Umbilical cord (tissue), 2 donors: ENCODE data around the gene KLHL36. TPM values are rescaled to one million over a fixed set of nuclear protein-coding genes. Genes with fewer than 3 reads are reported as not detected.

Source experiments
- DNase-seq: peaks from one replicate; pipeline ENCODE4 v3.0.0-alpha.2; 2015; ENCODE audit warnings: low spot score
- total RNA-seq: library from RNA; depleted of rRNA; stranded (reverse); fragments of >200 nt; gene quantifications from one replicate; pipeline ENCODE4 v1.2.3, GENCODE V29; 2014; ENCODE audit warnings: low replicate concordance; ENCODE audit not compliant: insufficient read depth

KLHL36 gene
- total RNA-seq, result 60.2 TPM

DNA sequence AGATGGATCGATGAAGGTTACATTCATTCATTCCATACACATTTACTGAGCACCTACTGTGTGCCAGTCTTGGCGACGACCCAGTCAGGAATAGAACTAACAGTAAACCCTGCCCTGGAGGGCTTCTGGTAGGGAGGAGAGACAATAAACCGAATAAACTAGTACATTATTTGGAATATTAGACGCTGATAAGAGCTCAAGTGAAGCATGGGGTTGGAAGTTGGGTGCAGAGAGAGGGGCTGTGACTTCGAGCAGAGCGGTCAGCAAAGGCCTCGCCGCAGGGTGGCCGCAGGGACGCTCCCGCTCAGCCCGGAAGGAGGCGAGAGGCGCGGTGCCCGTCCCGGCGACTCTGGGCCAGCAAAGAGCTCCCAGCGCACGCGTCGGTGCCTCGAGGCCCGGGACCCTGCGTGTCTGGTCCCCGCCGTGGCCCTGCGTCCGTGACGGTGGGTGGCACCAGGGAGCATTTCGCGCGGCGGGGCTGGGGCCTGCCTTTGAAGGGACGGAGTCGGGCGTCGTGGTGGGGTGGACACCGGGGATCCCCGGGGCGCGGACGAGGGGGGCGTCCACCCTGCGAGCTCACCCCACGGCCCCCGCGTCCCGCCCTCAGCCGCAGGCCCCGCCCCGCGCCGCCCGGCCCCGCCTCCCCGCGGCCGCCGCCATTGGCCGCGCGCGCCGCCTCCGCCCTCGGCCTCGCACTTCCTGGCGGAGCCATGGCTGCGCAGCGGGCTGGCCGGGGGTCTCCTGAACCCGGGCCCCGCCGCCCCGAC lies at the start of gene KLHL36:
KLHL36 (plus strand) TSS at position 684 of the 767 bp plus-strand sequence. CDS start 2,357 bp downstream, outside the sequence.
- DNase-seq, result peak; percentile 48

DNA sequence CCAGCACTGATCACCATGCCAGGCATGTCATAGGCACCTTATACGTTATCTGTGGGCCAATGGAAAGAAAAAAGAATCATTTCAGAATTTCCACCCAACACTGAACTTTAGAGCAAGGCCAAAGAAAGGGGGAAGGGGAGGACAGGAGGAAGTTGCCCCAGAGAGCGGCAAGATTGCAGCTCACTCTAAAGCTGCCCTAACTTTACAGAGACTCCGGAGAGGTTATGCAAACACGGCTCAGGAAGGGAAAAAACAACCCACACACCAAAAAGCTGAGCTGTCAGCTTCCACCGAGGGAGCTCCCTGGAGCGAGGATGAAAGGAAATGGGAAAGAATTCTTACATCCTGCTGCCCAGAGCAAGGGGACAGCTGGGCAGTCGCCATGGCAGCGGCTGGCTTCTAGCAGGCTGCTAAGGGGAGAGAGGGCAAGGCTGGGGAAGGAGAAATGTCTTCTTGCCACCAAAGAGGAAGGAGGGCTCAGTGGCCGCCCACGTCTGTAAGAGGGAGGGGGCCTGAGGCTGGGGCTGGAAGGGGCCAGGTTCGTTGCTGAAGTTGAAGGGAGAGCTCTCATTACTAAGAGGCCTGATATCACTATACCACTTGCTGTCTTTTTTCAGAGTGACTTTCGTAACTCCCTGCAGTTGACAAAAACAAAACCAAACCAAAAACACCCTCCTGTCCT lies 48.6 kb upstream of the KLHL36 start:
- DNase-seq, result peak; percentile 84

DNA sequence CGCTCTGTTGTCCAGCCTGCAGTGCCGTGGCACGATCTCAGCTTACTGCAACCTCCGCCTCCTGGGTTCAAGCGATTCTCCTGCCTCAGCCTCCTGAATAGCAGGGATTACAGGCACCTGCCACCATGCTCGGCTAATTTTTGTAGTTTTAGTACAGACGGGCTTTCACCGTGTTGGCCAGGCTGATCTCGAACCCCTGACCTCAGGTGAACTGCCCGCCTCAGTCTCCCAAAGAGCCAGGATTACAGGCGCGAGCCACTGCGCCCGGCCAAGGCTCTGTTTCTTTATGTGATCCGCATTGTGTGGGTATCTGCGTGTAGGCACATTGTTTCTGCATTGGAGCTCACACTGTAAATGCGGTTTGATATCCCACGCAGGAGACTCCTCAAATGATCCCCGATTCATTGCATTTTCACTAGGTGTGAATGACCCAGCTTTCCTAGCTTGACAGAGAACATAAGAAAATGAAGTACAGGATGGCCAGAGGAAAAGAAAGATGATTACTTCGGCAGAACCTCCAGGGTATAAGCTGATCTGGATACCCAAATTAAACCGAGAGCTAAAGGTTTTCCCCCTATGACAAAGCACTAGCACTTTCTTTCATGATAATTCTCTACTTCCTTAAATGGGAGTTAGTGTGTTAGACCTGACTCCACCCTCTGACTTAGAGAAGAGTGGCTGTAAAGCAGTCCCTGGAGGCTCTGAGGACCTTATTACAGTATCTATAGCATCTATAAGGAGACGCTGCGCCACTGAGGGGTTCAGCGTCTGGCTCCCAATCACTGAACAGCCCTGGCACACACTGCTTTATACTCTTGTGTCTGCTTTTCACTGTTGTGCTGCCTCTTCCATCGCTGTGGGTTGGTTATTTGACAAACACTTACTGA lies 47.7 kb upstream of the KLHL36 start:
- DNase-seq, result peak; percentile 63

DNA sequence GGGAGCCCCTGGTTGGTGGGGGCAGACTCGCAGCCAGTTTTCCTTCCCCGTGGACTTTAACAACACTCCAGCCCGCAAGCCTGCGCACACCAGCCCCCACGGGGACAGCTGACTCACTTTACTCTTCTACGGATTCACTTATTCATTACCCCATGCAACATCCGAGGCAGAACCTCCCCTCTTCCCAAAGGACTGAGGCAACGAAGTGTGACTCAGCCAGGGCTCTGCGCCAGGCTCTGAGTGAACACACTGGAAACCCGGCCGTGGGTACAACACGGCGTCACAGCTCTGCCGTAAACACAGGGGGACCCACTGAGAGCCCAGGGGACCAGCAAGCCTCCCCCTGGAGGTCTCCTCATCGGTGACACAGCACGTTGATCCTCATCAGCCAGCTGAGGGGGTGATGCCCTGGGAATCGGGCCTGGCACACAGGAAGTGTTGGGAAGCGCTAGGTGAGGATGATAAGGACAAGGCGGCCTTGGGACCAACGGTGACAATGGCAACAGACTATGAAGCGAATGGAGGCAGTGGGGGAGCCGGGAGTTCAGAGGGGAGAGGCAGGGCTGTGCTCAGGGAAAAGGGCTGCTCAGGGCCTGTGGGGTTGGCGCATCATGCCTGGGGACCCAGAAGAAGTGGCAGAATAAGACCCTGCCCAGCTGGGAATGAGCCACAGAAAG lies 45.0 kb upstream of the KLHL36 start:
- DNase-seq, result peak; percentile 57

DNA sequence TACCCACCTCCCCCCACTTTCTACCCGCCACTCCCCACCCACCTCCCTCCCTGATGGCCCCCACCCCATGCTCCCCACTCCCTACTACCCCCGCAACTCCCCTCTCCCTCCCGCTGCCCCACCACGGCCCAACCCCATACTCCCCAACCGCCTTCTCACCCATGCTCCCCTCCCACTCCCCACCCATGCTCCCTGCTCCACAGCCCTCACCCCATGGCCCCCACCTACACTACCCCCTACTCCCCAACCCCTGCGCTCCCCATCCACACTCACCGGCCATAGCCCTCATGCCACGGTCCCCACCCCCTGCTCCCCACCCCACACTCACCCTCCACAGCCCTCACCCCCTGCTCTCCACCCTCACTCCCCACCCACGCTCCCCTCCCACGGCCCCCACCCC lies 44.4 kb upstream of the KLHL36 start:
- no peak for DNase-seq

DNA sequence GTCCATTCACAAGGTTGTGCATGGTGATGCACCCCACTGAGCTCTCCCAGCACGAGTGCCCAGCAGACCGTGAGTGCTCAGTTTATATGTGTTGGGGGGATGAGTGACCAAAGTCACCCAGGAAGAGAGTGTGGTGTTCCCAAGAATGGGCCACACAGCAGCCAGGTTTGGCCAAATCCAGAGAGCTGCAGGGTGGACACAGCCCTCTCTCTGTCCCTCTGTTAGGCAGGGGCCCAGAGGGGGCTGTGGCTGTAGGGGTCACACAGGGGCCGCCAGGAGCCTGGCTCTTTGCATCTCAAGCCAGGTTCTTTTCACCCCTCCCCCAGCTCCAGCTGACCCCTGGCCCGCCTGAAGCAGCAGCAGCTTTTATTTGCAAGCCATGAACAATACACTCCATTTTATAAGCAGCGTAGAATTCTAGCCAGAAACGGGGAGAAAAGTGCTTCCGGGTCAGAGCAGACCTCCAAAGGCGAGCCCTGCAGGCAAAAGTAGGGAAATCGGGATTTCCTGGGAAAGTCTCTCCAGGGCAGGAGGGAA lies 43.8 kb upstream of the KLHL36 start:
- no peak for DNase-seq

DNA sequence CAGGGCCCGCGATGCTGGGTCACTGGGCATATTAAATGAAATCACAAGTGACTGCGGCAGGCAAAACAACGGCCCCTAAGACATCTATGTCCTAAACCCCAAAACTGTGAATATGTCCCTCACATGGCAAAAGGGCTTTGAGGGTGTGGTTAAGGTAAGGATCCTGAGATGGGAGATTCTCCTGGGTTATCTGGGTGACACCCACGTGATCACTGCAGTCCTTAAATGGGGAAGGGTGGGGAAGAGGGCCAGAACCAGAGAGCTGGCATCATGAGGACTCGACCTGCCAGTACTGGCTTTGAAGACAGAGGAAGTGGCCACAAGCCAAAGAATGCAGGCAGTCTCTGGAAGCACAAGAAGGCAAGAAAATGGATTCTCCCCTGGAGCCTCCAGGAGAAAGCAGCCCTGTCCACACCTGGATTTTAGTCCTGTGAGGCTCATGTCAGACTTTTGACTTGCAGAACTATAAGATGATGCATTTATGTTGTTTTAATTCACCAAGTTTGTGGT lies 42.9 kb upstream of the KLHL36 start:
- no peak for DNase-seq

DNA sequence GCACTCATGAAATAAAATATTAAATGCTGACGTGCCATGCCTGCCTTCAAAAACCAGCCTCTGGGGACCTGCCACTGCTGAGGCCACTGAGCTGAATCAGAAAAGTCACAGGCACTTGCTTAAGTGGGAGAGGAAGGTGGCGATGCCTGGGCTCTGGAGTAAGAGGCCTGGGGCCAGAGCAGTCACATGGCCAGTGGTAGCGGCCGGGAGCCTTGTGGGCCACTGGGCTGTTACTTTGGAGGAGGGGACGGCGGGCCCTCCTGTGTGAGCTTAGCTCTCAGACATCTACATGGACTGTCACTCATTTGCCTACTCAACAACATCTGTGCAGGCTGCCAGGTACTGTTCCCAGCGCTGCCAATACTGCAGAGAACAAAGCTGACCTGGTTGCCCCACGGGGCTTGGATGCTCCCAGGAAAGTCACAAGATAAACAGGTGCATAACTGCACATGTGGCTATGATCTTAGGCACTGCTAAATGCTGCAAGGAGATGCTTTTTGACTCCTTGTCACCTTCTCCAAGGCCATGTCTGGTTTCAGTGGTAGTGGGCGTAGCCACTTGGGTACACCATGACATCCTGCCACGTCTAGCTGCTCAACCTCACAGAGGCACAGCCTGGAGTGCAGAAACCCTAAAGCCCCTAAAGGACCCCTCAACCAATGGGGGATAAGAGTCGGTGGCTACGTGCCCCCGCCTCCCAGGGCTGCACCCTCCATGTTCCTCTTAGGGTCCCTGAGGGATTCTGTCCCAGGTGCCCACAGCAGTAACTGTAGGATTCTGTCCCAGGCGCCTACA lies 42.0 kb upstream of the KLHL36 start:
- no peak for DNase-seq

DNA sequence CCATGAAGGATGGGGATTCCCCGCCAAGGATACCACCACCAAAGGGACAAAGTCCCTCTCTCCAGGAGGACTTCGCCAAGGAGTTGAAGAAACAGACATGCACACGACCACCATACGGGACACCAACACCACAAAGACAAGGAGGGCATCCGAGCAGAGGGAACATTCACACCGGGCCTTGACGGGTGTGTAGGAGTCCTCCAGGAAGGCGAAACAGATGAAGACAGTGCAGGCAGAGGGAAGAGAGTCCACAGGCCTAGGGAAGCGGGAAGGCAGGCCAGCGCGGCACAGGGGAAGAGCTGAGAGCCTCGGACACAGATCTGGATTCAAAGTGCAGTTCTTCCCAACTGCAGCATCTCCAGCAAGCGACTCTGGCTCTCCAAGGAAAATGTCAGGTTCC lies 41.2 kb upstream of the KLHL36 start:
- DNase-seq, result no peak

DNA sequence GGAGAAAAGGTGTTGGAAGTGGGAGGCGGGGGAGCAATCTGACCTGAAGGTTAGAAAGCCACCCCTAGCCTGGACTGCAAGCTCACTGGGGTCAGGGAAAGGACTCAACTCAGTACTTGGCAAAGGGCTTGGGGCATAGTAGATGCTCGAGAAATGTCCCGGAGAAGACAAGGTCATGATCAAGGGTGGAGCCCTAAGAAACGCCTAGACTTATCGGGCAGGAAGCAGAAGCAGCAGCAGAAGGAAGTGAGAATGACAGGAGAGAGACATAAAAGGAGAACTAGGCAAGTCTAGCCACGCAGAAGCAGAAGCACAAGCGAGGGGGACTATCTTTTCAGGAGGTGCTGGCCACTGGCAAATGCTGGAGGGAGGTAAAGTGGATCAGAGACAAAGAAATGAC lies 40.6 kb upstream of the KLHL36 start:
- no peak for DNase-seq

DNA sequence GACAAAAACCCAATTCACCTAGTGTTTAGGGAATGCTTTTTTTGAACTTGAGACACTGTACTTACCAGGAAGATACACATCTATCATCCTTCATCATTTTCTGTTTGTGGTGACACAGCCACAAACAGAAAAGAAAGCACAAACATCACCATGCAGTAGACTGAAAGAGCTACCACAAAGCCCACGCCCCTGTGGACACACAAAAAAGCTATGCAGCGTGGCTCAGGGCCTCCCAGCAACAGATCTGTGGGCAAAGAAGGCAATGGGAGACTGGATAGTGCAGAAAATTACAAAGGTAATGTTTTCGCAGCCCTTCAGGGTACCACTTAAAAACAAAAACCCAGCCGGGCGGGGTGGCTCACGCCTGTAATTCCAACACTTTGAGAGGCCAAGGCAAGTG lies 40.0 kb upstream of the KLHL36 start:
- DNase-seq, result no peak

DNA sequence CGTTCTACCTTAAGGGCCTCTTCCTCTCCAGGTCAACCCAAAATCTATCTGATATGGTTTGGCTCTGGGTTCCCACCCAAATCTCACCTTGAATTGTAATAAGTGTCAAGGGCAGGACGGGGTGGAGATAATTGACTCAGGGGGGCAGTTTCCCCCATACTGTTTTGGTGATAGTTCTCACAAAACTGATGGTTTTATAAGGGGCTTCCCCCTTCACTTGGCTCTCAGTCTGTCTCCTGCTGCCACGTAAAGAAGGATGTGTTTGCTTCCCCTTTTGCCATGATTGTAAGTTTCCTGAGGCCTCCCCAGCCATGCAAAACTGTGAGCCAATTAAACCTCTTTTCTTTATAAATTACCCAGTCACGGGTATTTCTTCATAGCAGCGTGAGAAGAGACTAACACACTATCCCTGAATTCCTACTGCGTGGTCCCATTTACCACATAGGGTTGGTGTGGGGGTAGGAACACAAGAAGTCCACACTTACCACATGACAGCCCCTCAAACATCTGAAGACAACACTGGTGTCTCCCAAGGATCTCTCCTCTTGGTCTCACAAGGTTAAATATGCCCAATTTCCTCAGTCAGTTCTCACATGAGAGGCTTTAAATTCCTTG lies 38.6 kb upstream of the KLHL36 start:
- DNase-seq, result no peak

DNA sequence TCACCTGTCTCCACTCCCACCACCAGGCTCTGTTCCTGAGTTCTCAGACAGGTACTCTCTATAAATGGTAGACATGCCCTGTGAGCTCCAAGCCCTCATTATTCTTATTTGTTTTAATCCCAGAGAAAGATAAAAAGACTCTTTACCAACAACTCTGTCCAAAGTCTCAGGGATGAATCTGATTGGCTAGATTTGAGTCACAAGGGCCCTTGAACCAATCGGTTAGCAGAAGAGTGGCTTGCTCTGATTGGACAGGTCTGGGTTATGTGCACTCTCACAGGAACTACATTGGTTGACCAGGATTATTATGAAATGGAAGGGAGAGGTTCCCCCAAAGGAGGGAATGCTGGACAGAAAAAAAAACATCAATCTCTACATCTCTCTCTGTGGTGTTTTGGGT lies 37.9 kb upstream of the KLHL36 start:
- DNase-seq, result no peak

DNA sequence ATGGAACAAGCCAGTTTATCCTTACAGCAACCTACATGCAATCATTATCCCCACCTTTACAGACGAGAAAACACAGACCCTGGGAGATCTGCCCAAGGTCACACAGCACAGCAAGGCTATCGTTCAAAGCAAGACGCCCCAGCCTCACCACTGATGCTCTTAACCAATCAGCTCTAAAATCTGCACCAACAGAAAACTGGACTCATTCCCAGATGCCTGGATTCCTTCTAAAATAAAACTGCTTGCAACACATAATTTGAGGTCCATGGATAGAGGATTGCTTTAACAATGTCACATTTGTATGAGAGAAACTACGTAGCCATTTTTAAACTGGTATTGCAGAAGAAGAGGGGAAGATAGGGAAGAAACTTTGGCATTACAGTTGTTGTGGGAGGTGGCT lies 37.3 kb upstream of the KLHL36 start:
- DNase-seq, result peak; percentile 91

DNA sequence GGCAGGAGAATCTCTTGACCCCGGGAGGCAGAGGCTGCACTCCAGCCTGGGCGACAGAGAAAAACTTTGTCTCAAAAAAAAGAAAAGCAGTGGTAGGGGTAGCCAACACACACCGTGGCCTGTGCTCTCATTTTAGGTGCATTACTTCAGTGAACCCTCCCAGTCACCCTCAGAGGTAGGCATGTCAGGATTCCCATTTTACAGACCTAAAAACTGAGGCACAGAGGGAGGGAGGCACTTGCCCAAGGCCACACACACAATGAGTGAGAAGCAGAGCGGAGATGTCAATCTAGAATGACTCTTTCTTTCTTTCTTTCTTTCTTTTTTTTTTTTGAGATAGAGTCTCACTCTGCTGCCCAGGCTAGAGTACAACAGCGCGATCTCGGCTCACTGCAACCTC lies 35.6 kb upstream of the KLHL36 start:
- DNase-seq, result no peak

DNA sequence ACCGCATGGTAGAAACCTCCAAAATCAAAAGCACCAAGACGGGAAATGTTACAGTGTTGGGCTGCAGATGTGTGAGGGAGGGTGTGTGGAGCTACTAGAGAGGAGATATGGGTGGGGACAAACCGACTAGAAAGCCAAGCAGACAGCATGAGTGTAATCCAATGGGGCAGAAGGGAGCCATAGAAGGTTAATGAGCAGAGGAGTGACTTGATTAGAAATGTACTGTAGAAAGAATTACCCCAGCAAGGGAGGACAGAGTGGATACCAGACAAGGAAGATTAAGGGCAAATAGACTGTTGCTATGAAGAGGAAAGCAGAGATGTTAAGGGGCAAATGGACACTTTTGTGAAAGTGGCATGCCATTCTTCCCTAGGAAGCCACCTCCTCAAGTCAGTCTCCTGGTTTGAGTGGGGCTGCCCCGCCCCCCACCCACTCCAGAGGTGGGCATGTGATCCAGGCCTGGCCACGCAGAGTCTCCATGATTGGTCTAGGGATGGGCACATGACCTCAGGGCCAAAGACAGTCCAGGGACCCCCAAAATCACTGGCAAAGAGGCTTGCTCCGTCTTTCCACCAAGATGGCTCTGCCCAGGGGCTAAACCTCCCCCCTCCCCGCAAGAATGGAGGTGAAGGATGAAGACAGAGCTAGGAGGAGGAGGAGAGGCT lies 34.8 kb upstream of the KLHL36 start:
- DNase-seq, result no peak

DNA sequence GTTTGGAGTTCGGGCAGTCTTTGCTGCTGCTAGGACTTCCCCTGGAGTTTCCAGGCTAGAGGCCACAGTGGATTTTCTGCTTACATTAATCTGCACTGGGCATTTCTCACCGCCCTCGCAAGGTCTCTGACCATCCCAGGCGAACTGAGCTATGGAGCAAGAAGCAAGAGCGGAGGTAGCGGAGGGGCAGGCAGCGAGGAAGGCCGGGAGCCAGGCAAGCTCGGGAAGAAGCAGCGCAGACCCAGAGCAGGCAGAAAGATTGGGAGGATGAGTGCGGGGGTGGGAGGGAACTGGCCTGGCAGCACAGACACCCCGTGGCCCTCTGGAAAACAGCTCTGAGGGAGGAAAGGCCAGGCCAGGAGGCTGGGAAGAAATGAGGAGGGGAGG lies 34.2 kb upstream of the KLHL36 start:
- DNase-seq, result peak; percentile 72

DNA sequence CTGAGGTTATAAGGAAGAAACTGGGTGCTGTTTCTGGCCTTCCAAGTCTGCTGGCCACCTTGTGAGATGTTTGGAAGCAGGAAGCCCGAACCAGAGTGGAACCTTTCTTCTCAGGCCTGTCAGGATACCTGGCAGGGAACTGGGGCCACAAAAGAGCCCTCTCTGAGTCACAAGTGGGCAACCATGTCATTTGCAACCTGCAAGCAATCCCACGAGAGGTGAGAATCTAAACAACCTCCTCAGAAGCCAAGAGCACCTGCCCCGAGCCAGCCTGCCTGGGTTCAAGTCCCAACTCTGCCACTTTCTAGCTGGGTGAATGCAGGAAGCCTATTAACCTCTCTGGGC lies 33.7 kb upstream of the KLHL36 start:
- DNase-seq, result no peak
